Measurements from ENCODE around the gene AGPS.

Gene AGPS

GRCh38 chr2:177552422-177553175 lies 160.0 kb downstream of the AGPS start:
- intact Hi-C loops (cut with micrococcal nuclease): loop anchor here (1.0 to 10.0 kb wide), 3 partner anchors 66 to 288 kb away; partner anchors contain the start of genes AGPS and NFE2L2
- Mint-ChIP-seq H3K9me3 (no peaks in the 10 kb centered on the region), H3K27me3 (no peaks in the 10 kb centered on the region), H3K4me1 (ENCODE audit: low read depth) (peaks cover 10% of the 10 kb centered on the region), H3K27ac (peak overlapping the region; percentile 99), H3K36me3 (ENCODE audit: low read depth) (peaks cover 11% of the 10 kb centered on the region), H3K4me3 (peak overlapping the region; percentile 87)

- Mint-ChIP-seq H3K27ac (peak overlapping the region; percentile 99), H3K4me3 (peak overlapping the region; percentile 87), H3K36me3 (ENCODE audit: low read depth) (peaks cover 11% of the 10 kb centered on the region), H3K27me3 (no peaks in the 10 kb centered on the region), H3K4me1 (ENCODE audit: low read depth) (peaks cover 10% of the 10 kb centered on the region), H3K9me3 (no peaks in the 10 kb centered on the region)
- intact Hi-C loops (cut with micrococcal nuclease): loop anchor here (1.0 to 10.0 kb wide), 3 partner anchors 65 to 289 kb away; partner anchors contain the start of genes AGPS and NFE2L2
These were observed 160.8 kb downstream of the AGPS start for GRCh38 chr2:177553176-177553884.

GRCh38 chr2:177554365-177554764 lies 161.8 kb downstream of the AGPS start:
- Mint-ChIP-seq H3K36me3 (ENCODE audit: low read depth) (peaks cover 11% of the 10 kb centered on the region), H3K4me1 (ENCODE audit: low read depth) (peaks cover 10% of the 10 kb centered on the region), H3K27me3 (no peaks in the 10 kb centered on the region), H3K4me3 (no peak overlapping the region), H3K27ac (no peak overlapping the region), H3K9me3 (no peaks in the 10 kb centered on the region)
- intact Hi-C loops (cut with micrococcal nuclease): loop anchor here (5.0 to 10.0 kb wide), 2 partner anchors 162 to 290 kb away; partner anchors contain the start of genes AGPS and NFE2L2

- no peaks in the 10 kb centered on the region for H3K27me3 Mint-ChIP-seq
- peaks cover 10% of the 10 kb centered on the region for H3K4me1 Mint-ChIP-seq (ENCODE audit: low read depth)
- H3K27ac Mint-ChIP-seq: no peak overlapping the region
- H3K9me3 Mint-ChIP-seq: no peaks in the 10 kb centered on the region
- H3K4me3 Mint-ChIP-seq: no peak overlapping the region
- peaks cover 11% of the 10 kb centered on the region for H3K36me3 Mint-ChIP-seq (ENCODE audit: low read depth)
- intact Hi-C loops (cut with micrococcal nuclease): loop anchor here (10.0 kb wide), 1 partner anchor 291 kb away; the partner anchor contains the start of gene NFE2L2
These were observed 163.6 kb downstream of the AGPS start for GRCh38 chr2:177556153-177556552.

- Mint-ChIP-seq H3K27ac (no peak overlapping the region), H3K4me3 (no peak overlapping the region), H3K27me3 (no peaks in the 10 kb centered on the region), H3K4me1 (ENCODE audit: low read depth) (peaks cover 10% of the 10 kb centered on the region), H3K36me3 (ENCODE audit: low read depth) (peaks cover 5% of the 10 kb centered on the region), H3K9me3 (no peaks in the 10 kb centered on the region)
- intact Hi-C loops (cut with micrococcal nuclease): loop anchor here (10.0 kb wide), 1 partner anchor 293 kb away; the partner anchor contains the start of gene NFE2L2
These were observed 165.2 kb downstream of the AGPS start for GRCh38 chr2:177557794-177558193.

GRCh38 chr2:177559638-177560037 lies 167.1 kb downstream of the AGPS start:
- Mint-ChIP-seq H3K9me3 (no peaks in the 10 kb centered on the region), H3K27me3 (no peaks in the 10 kb centered on the region), H3K27ac (no peak overlapping the region), H3K4me1 (ENCODE audit: low read depth) (no peaks in the 10 kb centered on the region), H3K36me3 (ENCODE audit: low read depth) (no peaks in the 10 kb centered on the region), H3K4me3 (no peak overlapping the region)
- intact Hi-C loops (cut with micrococcal nuclease): loop anchor here (10.0 kb wide), 1 partner anchor 295 kb away; the partner anchor contains the start of gene NFE2L2

- Mint-ChIP-seq H3K27me3 (no peaks in the 10 kb centered on the region), H3K4me1 (ENCODE audit: low read depth) (no peaks in the 10 kb centered on the region), H3K9me3 (no peaks in the 10 kb centered on the region), H3K27ac (no peak overlapping the region), H3K36me3 (ENCODE audit: low read depth) (no peaks in the 10 kb centered on the region), H3K4me3 (no peak overlapping the region)
- intact Hi-C loops (cut with micrococcal nuclease): no loop called here
These were observed 175.8 kb downstream of the AGPS start for GRCh38 chr2:177568390-177568789.

- Mint-ChIP-seq H3K27me3 (no peaks in the 10 kb centered on the region), H3K27ac (no peak overlapping the region), H3K4me1 (ENCODE audit: low read depth) (no peaks in the 10 kb centered on the region), H3K36me3 (ENCODE audit: low read depth) (no peaks in the 10 kb centered on the region), H3K9me3 (no peaks in the 10 kb centered on the region), H3K4me3 (no peak overlapping the region)
- intact Hi-C loops (cut with micrococcal nuclease): no loop called here
These were observed 176.3 kb downstream of the AGPS start for GRCh38 chr2:177568893-177569292.

GRCh38 chr2:177572236-177572671 lies 179.7 kb downstream of the AGPS start:
- no peaks in the 10 kb centered on the region for H3K36me3 Mint-ChIP-seq (ENCODE audit: low read depth)
- H3K9me3 Mint-ChIP-seq: no peaks in the 10 kb centered on the region
- intact Hi-C loops (cut with micrococcal nuclease): no loop called here
- no peaks in the 10 kb centered on the region for H3K27me3 Mint-ChIP-seq
- no peak overlapping the region for H3K27ac Mint-ChIP-seq
- H3K4me1 Mint-ChIP-seq (ENCODE audit: low read depth): no peaks in the 10 kb centered on the region
- H3K4me3 Mint-ChIP-seq: no peak overlapping the region

- Mint-ChIP-seq H3K36me3 (ENCODE audit: low read depth) (no peaks in the 10 kb centered on the region), H3K9me3 (no peaks in the 10 kb centered on the region), H3K27me3 (no peaks in the 10 kb centered on the region), H3K4me3 (no peak overlapping the region), H3K27ac (no peak overlapping the region), H3K4me1 (ENCODE audit: low read depth) (no peaks in the 10 kb centered on the region)
- intact Hi-C loops (cut with micrococcal nuclease): no loop called here
These were observed 180.5 kb downstream of the AGPS start for GRCh38 chr2:177573120-177573519.

- Mint-ChIP-seq H3K36me3 (ENCODE audit: low read depth) (no peaks in the 10 kb centered on the region), H3K27ac (no peak overlapping the region), H3K27me3 (no peaks in the 10 kb centered on the region), H3K4me1 (ENCODE audit: low read depth) (no peaks in the 10 kb centered on the region), H3K4me3 (no peak overlapping the region), H3K9me3 (no peaks in the 10 kb centered on the region)
- intact Hi-C loops (cut with micrococcal nuclease): no loop called here
These were observed 181.8 kb downstream of the AGPS start for GRCh38 chr2:177574356-177574755.

- Mint-ChIP-seq H3K36me3 (ENCODE audit: low read depth) (no peaks in the 10 kb centered on the region), H3K4me3 (no peak overlapping the region), H3K27me3 (no peaks in the 10 kb centered on the region), H3K9me3 (no peaks in the 10 kb centered on the region), H3K27ac (no peak overlapping the region), H3K4me1 (ENCODE audit: low read depth) (no peaks in the 10 kb centered on the region)
- intact Hi-C loops (cut with micrococcal nuclease): no loop called here
These were observed 182.8 kb downstream of the AGPS start for GRCh38 chr2:177575358-177575757.

GRCh38 chr2:177577075-177577474 lies 184.5 kb downstream of the AGPS start:
- Mint-ChIP-seq H3K36me3 (ENCODE audit: low read depth) (no peaks in the 10 kb centered on the region), H3K27me3 (no peaks in the 10 kb centered on the region), H3K4me3 (no peak overlapping the region), H3K4me1 (ENCODE audit: low read depth) (no peaks in the 10 kb centered on the region), H3K27ac (no peak overlapping the region), H3K9me3 (no peaks in the 10 kb centered on the region)
- intact Hi-C loops (cut with micrococcal nuclease): no loop called here

GRCh38 chr2:177578454-177578853 lies 185.9 kb downstream of the AGPS start:
- H3K9me3 Mint-ChIP-seq: no peaks in the 10 kb centered on the region
- intact Hi-C loops (cut with micrococcal nuclease): no loop called here
- no peaks in the 10 kb centered on the region for H3K27me3 Mint-ChIP-seq
- H3K4me3 Mint-ChIP-seq: no peak overlapping the region
- no peak overlapping the region for H3K27ac Mint-ChIP-seq
- H3K4me1 Mint-ChIP-seq (ENCODE audit: low read depth): no peaks in the 10 kb centered on the region
- no peaks in the 10 kb centered on the region for H3K36me3 Mint-ChIP-seq (ENCODE audit: low read depth)
